DOHH2 (cell line): Measurements from ENCODE around the gene S100B.

Source experiments
- H3F3A ChIP-seq: fragments of 200-600 bp; sonication (generic), shearing (Covaris generic); 2 replicates; pipeline ENCODE4 v1.6.0; 2016; ENCODE audit warnings: antibody characterized with exemption, mild to moderate bottlenecking; ENCODE audit not compliant: control insufficient read depth, insufficient read depth
- H3K27ac ChIP-seq: fragments of 200-600 bp; sonication (generic); 2 replicates; pipeline ENCODE4 v1.5.1; 2014; ENCODE audit warnings: low read depth, mild to moderate bottlenecking, low read length, moderate library complexity
- H3K27me3 ChIP-seq: fragments of 200-600 bp; sonication (generic); 2 replicates; pipeline ENCODE4 v1.6.1; 2014; ENCODE audit warnings: mild to moderate bottlenecking, low read length, mixed read lengths; ENCODE audit not compliant: control insufficient read depth
- H3K36me3 ChIP-seq: fragments of 200-600 bp; sonication (generic); 2 replicates; pipeline ENCODE4 v1.6.1; 2014; ENCODE audit warnings: mild to moderate bottlenecking, low read length, moderate library complexity, mixed read lengths; ENCODE audit not compliant: control insufficient read depth
- H3K4me1 ChIP-seq: fragments of 200-600 bp; sonication (generic); 2 replicates; pipeline ENCODE4 v1.6.1; 2014; ENCODE audit warnings: mild to moderate bottlenecking, low read length, mixed read lengths; ENCODE audit not compliant: control insufficient read depth
- H3K4me2 ChIP-seq: fragments of 200-600 bp; sonication (generic); 2 replicates; pipeline ENCODE4 v1.6.0; 2014; ENCODE audit warnings: mild to moderate bottlenecking, low read length, moderate library complexity
- H3K4me3 ChIP-seq: fragments of 200-600 bp; sonication (generic); 2 replicates; pipeline ENCODE4 v1.5.1; 2014; ENCODE audit warnings: mild to moderate bottlenecking, low read length, mixed read lengths
- H3K79me2 ChIP-seq: fragments of 200-600 bp; sonication (generic); 2 replicates; pipeline ENCODE4 v1.6.1; 2014; ENCODE audit warnings: mild to moderate bottlenecking, low read length, mixed read lengths; ENCODE audit not compliant: control insufficient read depth
- H3K9me2 ChIP-seq: fragments of 200-600 bp; sonication (generic); replicated peaks from 2 replicates; pipeline ENCODE4 v1.6.1; 2014; ENCODE audit warnings: mild to moderate bottlenecking, low read length, mixed read lengths; ENCODE audit not compliant: control insufficient read depth
- H3K9me3 ChIP-seq: fragments of 200-600 bp; sonication (generic); 2 replicates; pipeline ENCODE4 v1.6.1; 2014; ENCODE audit warnings: antibody characterized with exemption, low read length, mixed read lengths; ENCODE audit not compliant: control insufficient read depth, insufficient read depth
- H4K20me1 ChIP-seq: fragments of 200-600 bp; sonication (generic); 2 replicates; pipeline ENCODE4 v1.6.0; 2014; ENCODE audit warnings: low read depth, mild to moderate bottlenecking, antibody characterized with exemption, low read length, moderate library complexity; ENCODE audit not compliant: control insufficient read depth, insufficient read depth
- EZH2phosphoT487 ChIP-seq: fragments of 200-600 bp; sonication (generic); IDR thresholded peaks from 2 replicates; pipeline ENCODE4 v1.6.1; 2017; ENCODE audit warnings: borderline replicate concordance, mild to moderate bottlenecking, antibody characterized with exemption, low read length, moderate library complexity, mixed read lengths
- TF ChIP-seq, protein P1 (sequence below): fragments of 200-600 bp; sonication (generic); IDR thresholded peaks from one replicate; pipeline ENCODE4 v1.5.1; 2014; ENCODE audit warnings: antibody characterized with exemption, mild to moderate bottlenecking, low read depth, low read length; ENCODE audit not compliant: poor library complexity, severe bottlenecking

S100B gene

DNA sequence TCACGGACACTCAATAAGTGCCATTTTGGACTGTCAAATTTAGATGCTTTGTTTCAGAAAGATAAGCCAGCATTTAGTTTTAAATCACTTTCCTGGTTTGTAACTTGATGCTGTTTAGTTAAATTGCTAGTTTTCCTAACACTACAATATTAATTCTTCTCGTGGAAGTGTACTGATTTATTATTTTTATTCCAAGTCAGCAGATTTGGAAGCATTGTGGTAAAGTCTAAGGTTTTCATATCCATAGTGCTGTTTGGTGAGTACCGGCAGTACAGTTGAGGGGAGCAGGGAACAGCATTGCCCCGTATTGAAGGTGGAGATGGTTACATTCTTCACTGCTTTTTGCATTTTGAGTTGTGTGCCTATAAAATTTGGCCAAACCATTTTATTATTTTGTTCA is 36.3 kb downstream of the S100B start:
- no peaks in the 10 kb centered on the region for H3F3A ChIP-seq
- H3K79me2 ChIP-seq, result no peaks in the 10 kb centered on the region
- no peak overlapping the region for H3K4me2 ChIP-seq
- H3K27ac ChIP-seq, result no peak overlapping the region
- H3K9me2 ChIP-seq, result no peaks in the 10 kb centered on the region
- peaks cover 17% of the 10 kb centered on the region for H3K36me3 ChIP-seq
- H4K20me1 ChIP-seq, result no peaks in the 10 kb centered on the region
- H3K4me1 ChIP-seq, result no peaks in the 10 kb centered on the region
- H3K9me3 ChIP-seq, result no peaks in the 10 kb centered on the region
- no peak overlapping the region for H3K4me3 ChIP-seq
- TF ChIP-seq, protein P1, sequence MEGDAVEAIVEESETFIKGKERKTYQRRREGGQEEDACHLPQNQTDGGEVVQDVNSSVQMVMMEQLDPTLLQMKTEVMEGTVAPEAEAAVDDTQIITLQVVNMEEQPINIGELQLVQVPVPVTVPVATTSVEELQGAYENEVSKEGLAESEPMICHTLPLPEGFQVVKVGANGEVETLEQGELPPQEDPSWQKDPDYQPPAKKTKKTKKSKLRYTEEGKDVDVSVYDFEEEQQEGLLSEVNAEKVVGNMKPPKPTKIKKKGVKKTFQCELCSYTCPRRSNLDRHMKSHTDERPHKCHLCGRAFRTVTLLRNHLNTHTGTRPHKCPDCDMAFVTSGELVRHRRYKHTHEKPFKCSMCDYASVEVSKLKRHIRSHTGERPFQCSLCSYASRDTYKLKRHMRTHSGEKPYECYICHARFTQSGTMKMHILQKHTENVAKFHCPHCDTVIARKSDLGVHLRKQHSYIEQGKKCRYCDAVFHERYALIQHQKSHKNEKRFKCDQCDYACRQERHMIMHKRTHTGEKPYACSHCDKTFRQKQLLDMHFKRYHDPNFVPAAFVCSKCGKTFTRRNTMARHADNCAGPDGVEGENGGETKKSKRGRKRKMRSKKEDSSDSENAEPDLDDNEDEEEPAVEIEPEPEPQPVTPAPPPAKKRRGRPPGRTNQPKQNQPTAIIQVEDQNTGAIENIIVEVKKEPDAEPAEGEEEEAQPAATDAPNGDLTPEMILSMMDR, result no peak
- TF ChIP-seq EZH2phosphoT487, result no peak
- H3K27me3 ChIP-seq, result no peaks in the 10 kb centered on the region

DNA sequence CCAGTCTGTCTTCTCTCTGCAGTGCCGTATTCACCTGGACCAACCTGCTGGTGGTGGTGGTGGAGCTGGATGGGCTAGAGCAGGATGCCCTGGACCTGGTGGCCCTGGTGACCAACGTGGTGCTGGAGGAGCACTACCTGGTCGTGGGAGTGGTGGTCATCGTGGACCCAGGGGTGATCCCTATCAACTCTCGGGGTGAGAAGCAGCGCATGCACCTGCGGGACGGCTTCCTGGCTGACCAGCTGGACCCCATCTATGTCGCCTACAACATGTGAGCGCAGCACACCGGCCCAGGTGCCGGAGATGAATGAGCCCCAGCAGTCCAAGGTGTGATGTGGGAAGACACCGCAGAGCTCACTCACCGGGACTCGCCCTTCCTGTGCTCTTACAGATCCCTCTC is 37.5 kb downstream of the S100B start:
- H4K20me1 ChIP-seq, result no peaks in the 10 kb centered on the region
- no peaks in the 10 kb centered on the region for H3K9me3 ChIP-seq
- TF ChIP-seq EZH2phosphoT487, result no peak
- TF ChIP-seq, protein P1, result no peak
- H3K79me2 ChIP-seq, result no peaks in the 10 kb centered on the region
- H3K36me3 ChIP-seq, result peaks cover 12% of the 10 kb centered on the region
- H3K27ac ChIP-seq, result no peak overlapping the region
- no peak overlapping the region for H3K4me3 ChIP-seq
- H3K4me1 ChIP-seq, result no peaks in the 10 kb centered on the region
- no peaks in the 10 kb centered on the region for H3F3A ChIP-seq
- no peak overlapping the region for H3K4me2 ChIP-seq
- H3K27me3 ChIP-seq, result no peaks in the 10 kb centered on the region
- H3K9me2 ChIP-seq, result no peaks in the 10 kb centered on the region

- TF ChIP-seq, protein P1, result no peak
- no peak for TF ChIP-seq EZH2phosphoT487
- no peaks in the 10 kb centered on the region for H3K9me3 ChIP-seq
- no peak overlapping the region for H3K27ac ChIP-seq
- H3K79me2 ChIP-seq, result no peaks in the 10 kb centered on the region
- no peaks in the 10 kb centered on the region; the same call in none of the 2 replicates for H3K36me3 ChIP-seq
- H4K20me1 ChIP-seq, result no peaks in the 10 kb centered on the region
- no peaks in the 10 kb centered on the region for H3F3A ChIP-seq
- no peak overlapping the region for H3K4me3 ChIP-seq
- H3K27me3 ChIP-seq, result no peaks in the 10 kb centered on the region
- no peaks in the 10 kb centered on the region for H3K9me2 ChIP-seq
- no peak overlapping the region for H3K4me2 ChIP-seq
- H3K4me1 ChIP-seq, result peaks cover 14% of the 10 kb centered on the region
Measured at GRCh38 chr21:46564391-46564790, 40.5 kb downstream of the S100B start.
